Measurements from ENCODE around the gene MYLK. TPM values are rescaled to one million over a fixed set of nuclear protein-coding genes. Genes with fewer than 3 reads are reported as not detected.

MYLK gene
- total and polyA plus RNA-seq, 2 experiments from 2014 or later: 13.1 to 27.1 TPM

DNA sequence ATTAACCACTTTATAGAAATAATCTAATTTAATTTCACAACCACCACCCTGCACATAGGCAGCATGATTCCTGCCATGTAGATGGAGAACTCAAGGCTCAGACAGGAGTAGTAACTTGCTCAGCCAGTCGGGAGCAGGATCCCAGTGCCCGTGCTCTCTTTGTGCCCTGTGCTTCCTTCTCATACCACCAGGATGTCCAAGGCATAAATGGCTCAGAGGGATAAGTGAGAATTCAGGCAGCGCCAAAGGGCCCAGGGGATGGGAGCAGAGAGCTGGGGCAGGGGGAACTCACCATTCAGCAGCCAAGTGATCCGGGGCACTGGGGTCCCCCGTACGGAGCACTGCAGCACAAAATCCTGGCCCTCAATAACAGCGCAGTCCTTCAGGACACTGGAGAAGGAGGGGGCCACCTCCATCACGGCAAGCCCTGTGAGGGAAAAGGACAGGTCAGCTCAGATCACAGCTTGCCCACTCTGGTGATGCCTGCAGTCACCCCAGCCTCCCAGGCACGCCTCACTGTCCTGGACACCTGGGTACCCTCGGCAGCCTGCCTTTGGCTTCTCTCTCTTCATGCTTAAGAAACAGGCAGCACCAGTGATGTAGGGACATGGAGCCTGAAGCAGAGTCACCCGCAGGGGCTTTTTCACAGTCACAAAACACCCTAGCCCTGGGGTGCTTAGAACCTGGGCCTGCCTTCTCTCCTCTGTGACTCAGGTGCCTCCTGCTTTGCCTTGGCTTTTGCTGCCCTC lies 158.3 kb downstream of the MYLK start:
- no peak for TF ChIP-seq EZH2 (IDR thresholded peaks at IDR 0.05; ENCODE audit: borderline replicate concordance)
- no peak for TF ChIP-seq EZH2phosphoT487 (IDR thresholded peaks at IDR 0.05; ENCODE audit: low read depth, severe bottlenecking, unreplicated experiment)
- TF ChIP-seq, protein P1, sequence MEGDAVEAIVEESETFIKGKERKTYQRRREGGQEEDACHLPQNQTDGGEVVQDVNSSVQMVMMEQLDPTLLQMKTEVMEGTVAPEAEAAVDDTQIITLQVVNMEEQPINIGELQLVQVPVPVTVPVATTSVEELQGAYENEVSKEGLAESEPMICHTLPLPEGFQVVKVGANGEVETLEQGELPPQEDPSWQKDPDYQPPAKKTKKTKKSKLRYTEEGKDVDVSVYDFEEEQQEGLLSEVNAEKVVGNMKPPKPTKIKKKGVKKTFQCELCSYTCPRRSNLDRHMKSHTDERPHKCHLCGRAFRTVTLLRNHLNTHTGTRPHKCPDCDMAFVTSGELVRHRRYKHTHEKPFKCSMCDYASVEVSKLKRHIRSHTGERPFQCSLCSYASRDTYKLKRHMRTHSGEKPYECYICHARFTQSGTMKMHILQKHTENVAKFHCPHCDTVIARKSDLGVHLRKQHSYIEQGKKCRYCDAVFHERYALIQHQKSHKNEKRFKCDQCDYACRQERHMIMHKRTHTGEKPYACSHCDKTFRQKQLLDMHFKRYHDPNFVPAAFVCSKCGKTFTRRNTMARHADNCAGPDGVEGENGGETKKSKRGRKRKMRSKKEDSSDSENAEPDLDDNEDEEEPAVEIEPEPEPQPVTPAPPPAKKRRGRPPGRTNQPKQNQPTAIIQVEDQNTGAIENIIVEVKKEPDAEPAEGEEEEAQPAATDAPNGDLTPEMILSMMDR (IDR thresholded peaks at IDR 0.05; ENCODE audit: poor library complexity): no peak
- WGBS (ENCODE audit: low lambda C conversion rate, missing lambda C conversion rate): 93% methylated on average over 11 of the region's 11 CpGs
- no peak for DNase-seq (ENCODE audit: low spot score)

DNA sequence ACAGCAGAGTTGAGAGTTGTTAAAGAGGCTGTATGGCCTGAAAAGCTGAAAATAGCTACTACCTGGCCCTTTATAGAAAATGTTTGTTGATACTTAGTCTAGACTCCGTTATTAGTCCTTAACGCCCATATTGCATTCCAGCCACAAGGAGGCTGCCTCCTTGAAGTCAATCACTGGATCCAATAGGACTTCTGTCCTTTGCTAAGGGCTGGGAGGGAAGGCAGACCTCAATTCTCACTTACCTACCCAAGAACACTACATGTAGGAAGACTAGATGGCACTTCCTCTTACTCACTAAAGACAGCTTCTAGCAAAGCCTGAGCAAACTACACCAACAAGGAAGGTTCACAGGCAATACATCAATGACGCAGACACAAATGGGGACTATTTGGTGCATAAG lies 159.8 kb downstream of the MYLK start:
- DNase-seq (ENCODE audit: low spot score): no peak
- WGBS (ENCODE audit: low lambda C conversion rate, missing lambda C conversion rate): 31% methylated on average over 3 of the region's 3 CpGs
- no peak overlapping the region for H3K27ac ChIP-seq
- TF ChIP-seq EZH2phosphoT487 (IDR thresholded peaks at IDR 0.05; ENCODE audit: low read depth, severe bottlenecking, unreplicated experiment): no peak
- TF ChIP-seq, protein P1 (IDR thresholded peaks at IDR 0.05; ENCODE audit: poor library complexity): peak; percentile 28
- TF ChIP-seq EZH2 (IDR thresholded peaks at IDR 0.05; ENCODE audit: borderline replicate concordance): no peak
- H3K27me3 ChIP-seq: no peaks in the 10 kb centered on the region
- no peaks in the 10 kb centered on the region for H3K4me1 ChIP-seq (ENCODE audit: insufficient read depth)
- H2AFZ ChIP-seq: no peak overlapping the region
- H3K79me2 ChIP-seq: no peaks in the 10 kb centered on the region
- H3K4me3 ChIP-seq: no peak overlapping the region
- no peak overlapping the region for H3K4me2 ChIP-seq
- no peaks in the 10 kb centered on the region for H3K9me3 ChIP-seq (ENCODE audit: low read depth)
- no peaks in the 10 kb centered on the region for H3K9me2 ChIP-seq (replicated peaks; ENCODE audit: insufficient read depth)
- H3K36me3 ChIP-seq (replicated peaks; ENCODE audit: insufficient read depth, low read depth): no peaks in the 10 kb centered on the region
- no peaks in the 10 kb centered on the region for H4K20me1 ChIP-seq (ENCODE audit: insufficient read depth, poor library complexity, severe bottlenecking)

More for the DNA sequence above, 158.3 kb downstream of the MYLK start:
- H3K9me2 ChIP-seq (replicated peaks; ENCODE audit: insufficient read depth): no peaks in the 10 kb centered on the region
- no peak overlapping the region for H2AFZ ChIP-seq
- no peaks in the 10 kb centered on the region for H4K20me1 ChIP-seq (ENCODE audit: insufficient read depth, poor library complexity, severe bottlenecking)
- H3K27ac ChIP-seq: no peak overlapping the region
- no peak overlapping the region for H3K4me2 ChIP-seq
- H3K4me1 ChIP-seq (ENCODE audit: insufficient read depth): no peaks in the 10 kb centered on the region
- no peaks in the 10 kb centered on the region for H3K79me2 ChIP-seq
- no peaks in the 10 kb centered on the region for H3K27me3 ChIP-seq
- no peak overlapping the region for H3K4me3 ChIP-seq
- H3K9me3 ChIP-seq (ENCODE audit: low read depth): no peaks in the 10 kb centered on the region
- H3K36me3 ChIP-seq (replicated peaks; ENCODE audit: insufficient read depth, low read depth): no peaks in the 10 kb centered on the region

DNA sequence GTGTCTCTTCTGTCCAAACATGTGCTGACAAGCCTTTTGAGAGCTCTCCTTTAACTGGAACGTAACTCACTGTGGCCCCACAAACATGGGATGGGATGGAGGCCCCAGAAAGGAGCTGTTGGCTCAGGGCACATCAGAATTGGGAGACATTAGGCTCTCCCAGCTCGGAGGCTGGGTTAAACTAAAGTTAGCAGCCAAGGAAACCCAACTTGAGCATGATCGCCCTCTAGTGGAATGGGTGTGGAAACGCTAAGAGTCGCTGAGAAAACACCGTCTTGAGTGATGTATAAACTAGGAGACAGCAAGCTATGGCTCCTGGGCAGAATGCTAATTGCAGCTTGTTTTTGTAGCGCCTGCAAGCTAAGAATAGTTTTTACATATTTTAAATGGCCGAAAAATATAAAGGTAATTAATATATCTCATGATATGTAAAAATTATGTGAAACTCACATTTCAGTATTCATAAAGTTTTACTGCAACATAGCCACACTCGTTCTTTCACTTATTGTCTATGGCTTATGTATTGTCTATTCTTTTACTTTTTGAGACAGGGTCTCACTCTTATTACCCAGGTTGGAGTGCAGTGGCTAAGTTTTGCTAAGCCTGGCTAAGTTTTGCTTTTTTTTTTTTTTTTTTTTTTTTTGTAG lies 160.5 kb downstream of the MYLK start:
- TF ChIP-seq, protein P1 (IDR thresholded peaks at IDR 0.05; ENCODE audit: poor library complexity): peak; percentile 73
- no peak for TF ChIP-seq EZH2phosphoT487 (IDR thresholded peaks at IDR 0.05; ENCODE audit: low read depth, severe bottlenecking, unreplicated experiment)
- Histone ChIP-seq H4K20me1 (ENCODE audit: insufficient read depth, poor library complexity, severe bottlenecking) (no peaks in the 10 kb centered on the region), H3K27ac (peak overlapping the region; percentile 23), H3K4me3 (no peak overlapping the region), H3K4me2 (no peak overlapping the region), H2AFZ (no peak overlapping the region), H3K79me2 (no peaks in the 10 kb centered on the region), H3K27me3 (no peaks in the 10 kb centered on the region), H3K4me1 (ENCODE audit: insufficient read depth) (no peaks in the 10 kb centered on the region), H3K9me3 (ENCODE audit: low read depth) (no peaks in the 10 kb centered on the region), H3K36me3 (replicated peaks; ENCODE audit: insufficient read depth, low read depth) (no peaks in the 10 kb centered on the region), H3K9me2 (replicated peaks; ENCODE audit: insufficient read depth) (no peaks in the 10 kb centered on the region)
- DNase-seq (ENCODE audit: low spot score): peak; percentile 88
- WGBS (ENCODE audit: low lambda C conversion rate, missing lambda C conversion rate): 18% methylated on average over 9 of the region's 9 CpGs
